HepG2 (cell line): ENCODE results near the gene TMEM219. TPM values are rescaled to one million over a fixed set of nuclear protein-coding genes. Genes with fewer than 3 reads are reported as not detected.

Source experiments
- ATAC-seq: fragments of 200-7000 bp; cut with Tn5 transposase; 3 replicates; pipeline ENCODE4 v1.9.1; 2020; ENCODE audit warnings: mild to moderate bottlenecking, moderate library complexity
- BruUV-seq: library from RNA; stranded (reverse); fragments of 400-500 nt; replicated peaks from 2 replicates; lab custom pipeline; 2021; lab: Mats Ljungman, UMichigan
- CTCF ChIA-PET: fragments of 300-600 bp; formaldehyde crosslinking; extraction: SDS; loops from one replicate; lab custom pipeline; 2021; ENCODE audit warnings: low total read pairs, inconsistent platforms, low intra/inter-chr PET ratio; lab: Yijun Ruan, JAX
- POLR2A ChIA-PET: fragments of 350-600 bp; sonication (Branson Sonifier 250); formaldehyde crosslinking; loops from one replicate; lab custom pipeline; 2020; ENCODE audit warnings: antibody characterized with exemption, inconsistent platforms; lab: Yijun Ruan, JAX
- DNase-seq: peaks from one replicate; pipeline ENCODE4 v3.0.0-alpha.2; 2015; ENCODE audit warnings: low spot score
- FAIRE-seq: peaks from 3 replicates; lab custom pipeline; 2011; peaks lifted over from hg19 to GRCh38; lab: Jason Lieb, UNC
- H2AFZ ChIP-seq: one replicate; pipeline ENCODE4 v1.6.1; 2011; ENCODE audit warnings: low read length, inconsistent platforms
- H3K27ac ChIP-seq: fragments of 300-600 bp; 3 replicates; pipeline ENCODE4 v1.8.0; 2011; ENCODE audit warnings: mixed run types, mild to moderate bottlenecking, mixed read lengths, low read length, inconsistent platforms; ENCODE audit not compliant: insufficient read depth; ENCODE audit errors: extremely low read length
- H3K27me3 ChIP-seq, 2 experiments: fragments of 200-600 bp in 1 of 2; 2 replicates in 1 of 2; 3 replicates in 1 of 2; pipeline versions ENCODE4 v1.6.0 to v1.8.0; 2011; ENCODE audit warnings: low read length in 2 of 2, mild to moderate bottlenecking in 2 of 2, moderate library complexity in 2 of 2, inconsistent platforms in 1 of 2; ENCODE audit not compliant: insufficient read depth in 2 of 2, control insufficient read depth in 1 of 2
- H3K36me3 ChIP-seq, 2 experiments: fragments of 200-600 bp in 1 of 2; replicated peaks in 1 of 2; 2 replicates in 1 of 2; 3 replicates in 1 of 2; pipeline versions ENCODE4 v1.5.1 to v1.8.0; 2011; ENCODE audit warnings: low read length in 2 of 2, inconsistent platforms in 1 of 2; ENCODE audit not compliant: insufficient read depth in 2 of 2, control insufficient read depth in 1 of 2
- H3K4me1 ChIP-seq: 2 replicates; pipeline ENCODE4 v1.5.1; 2012; ENCODE audit warnings: low read length, inconsistent platforms; ENCODE audit not compliant: insufficient read depth
- H3K4me2 ChIP-seq: 2 replicates; pipeline ENCODE4 v1.6.0; 2011; ENCODE audit warnings: low read depth, low read length, inconsistent platforms
- H3K4me3 ChIP-seq, 3 experiments: fragments of 200-600 bp in 1 of 3; sonication (generic), shearing (Covaris generic) in 1 of 3; replicated peaks in 1 of 3; 2 replicates each; pipeline ENCODE4 v1.5.1; 2011 to 2016; ENCODE audit warnings: low read length in 3 of 3, inconsistent platforms in 2 of 3, low read depth in 2 of 3, mild to moderate bottlenecking in 2 of 3, control low read depth in 1 of 3, mixed read lengths in 1 of 3; ENCODE audit not compliant: insufficient read depth in 1 of 3
- H3K79me2 ChIP-seq: one replicate; pipeline ENCODE4 v1.6.1; 2011; ENCODE audit warnings: low read length, inconsistent platforms; ENCODE audit not compliant: insufficient read depth
- H3K9ac ChIP-seq: 2 replicates; pipeline ENCODE4 v1.6.0; 2011; ENCODE audit warnings: mild to moderate bottlenecking, low read depth, low read length, inconsistent platforms; ENCODE audit not compliant: insufficient read depth
- H3K9me3 ChIP-seq: 2 replicates; pipeline ENCODE4 v1.5.1; 2012; ENCODE audit warnings: mild to moderate bottlenecking, low read length
- H4K20me1 ChIP-seq: 2 replicates; pipeline ENCODE4 v1.6.0; 2011; ENCODE audit warnings: inconsistent platforms, mild to moderate bottlenecking, low read length, moderate library complexity; ENCODE audit not compliant: insufficient read depth
- AGO2 ChIP-seq: fragments of 200-400 bp; formaldehyde crosslinking; optimal IDR thresholded peaks from 2 replicates; pipeline ENCODE3; 2017; ENCODE audit warnings: mild to moderate bottlenecking, low read depth, low read length, moderate library complexity
- ATF7 ChIP-seq, 2 experiments: fragments of 450-650 bp in 1 of 2; sonication (generic) in 1 of 2; formaldehyde crosslinking in 1 of 2; IDR thresholded peaks; 2 replicates each; pipeline versions ENCODE4 v1.4.0 to v1.6.1; 2016 to 2020; ENCODE audit warnings: antibody characterized with exemption in 1 of 2, mild to moderate bottlenecking in 1 of 2, missing genetic modification reagents in 1 of 2
- FOXC1 ChIP-seq: sonication (generic); formaldehyde crosslinking; IDR thresholded peaks from 2 replicates; pipeline ENCODE4 v1.8.0; 2022; ENCODE audit warnings: mild to moderate bottlenecking, missing genetic modification reagents, borderline replicate concordance
- HDAC1 ChIP-seq: sonication (generic); formaldehyde crosslinking; IDR thresholded peaks from 2 replicates; pipeline ENCODE4 v1.5.1; 2020; ENCODE audit warnings: mild to moderate bottlenecking, missing genetic modification reagents
- HNRNPK ChIP-seq: fragments of 200-400 bp; formaldehyde crosslinking; IDR thresholded peaks from 2 replicates; pipeline ENCODE4 v1.6.1; 2018; ENCODE audit warnings: low read length, low read depth, moderate library complexity, mild to moderate bottlenecking; ENCODE audit not compliant: poor library complexity, severe bottlenecking
- LCORL ChIP-seq, 2 experiments: fragments of 450-650 bp in 1 of 2; sonication (generic) in 1 of 2; formaldehyde crosslinking in 1 of 2; IDR thresholded peaks; 2 replicates each; pipeline versions ENCODE4 v1.5.0 to v1.6.1; 2017 to 2020; ENCODE audit warnings: antibody characterized with exemption in 1 of 2, missing genetic modification reagents in 1 of 2
- NONO ChIP-seq, 2 experiments: fragments of 450-650 bp in 1 of 2; sonication (generic) in 1 of 2; formaldehyde crosslinking in 1 of 2; IDR thresholded peaks in 1 of 2; conservative IDR thresholded peaks in 1 of 2; 2 replicates each; pipeline versions ENCODE4 v1.6.1 to v1.8.0; 2017 to 2022; ENCODE audit warnings: mild to moderate bottlenecking in 1 of 2, missing genetic modification reagents in 1 of 2, moderate library complexity in 1 of 2
- ZBTB7B ChIP-seq: sonication (generic); formaldehyde crosslinking; IDR thresholded peaks from 2 replicates; pipeline ENCODE4 v1.4.0; 2020; ENCODE audit warnings: missing genetic modification reagents
- ZMYM2 ChIP-seq: sonication (generic); formaldehyde crosslinking; IDR thresholded peaks from 2 replicates; pipeline ENCODE4 v1.8.0; 2022; ENCODE audit warnings: mild to moderate bottlenecking, missing genetic modification reagents
- ZNF460 ChIP-seq: sonication (generic); formaldehyde crosslinking; IDR thresholded peaks from 2 replicates; pipeline ENCODE4 v1.5.1; 2020; ENCODE audit warnings: missing genetic modification reagents, mild to moderate bottlenecking, borderline replicate concordance
- ZNF768 ChIP-seq: sonication (generic); formaldehyde crosslinking; IDR thresholded peaks from 2 replicates; pipeline ENCODE4 v1.4.0; 2020; ENCODE audit warnings: missing genetic modification reagents
- ZNF773 ChIP-seq: sonication (generic); formaldehyde crosslinking; IDR thresholded peaks from 2 replicates; pipeline ENCODE4 v1.4.0; 2020; ENCODE audit warnings: missing genetic modification reagents, borderline replicate concordance
- WGBS: methylation state at CpG from one replicate; pipeline ENCODE4 v1.1.6; 2017; ENCODE audit warnings: low lambda C conversion rate; 5-methylcytosine and 5-hydroxymethylcytosine counted together
- in situ Hi-C: cut with HindIII; loops from 2 replicates; pipeline ENCODE4 v1.10.0; 2017; ENCODE audit warnings: low pct_unique_long_range_greater_than_20kb; ENCODE audit not compliant: extremely low pct_ligation_motif_present
- intact Hi-C: fragments of 100-400 bp; cut with micrococcal nuclease; formaldehyde crosslinking; loops from one replicate; pipeline ENCODE4 v1.10.0; 2022; ENCODE audit not compliant: unreplicated experiment
- polyA plus RNA-seq, 8 experiments: library from polyadenylated mRNA; depleted of rRNA in 3 of 8; stranded (reverse) in 7 of 8; unstranded in 1 of 8; fragments of >200 nt; fragmentation: Illumina TruSeq in 4 of 8; extraction: Trizol in 4 of 8; gene quantifications; 2 replicates each; pipeline versions ENCODE4 v1.2.1 to v1.2.3, GENCODE V29; 2011 to 2016; ENCODE audit warnings: low read depth in 4 of 8, missing spikeins in 1 of 8, mixed read lengths in 1 of 8; ENCODE audit not compliant: insufficient read depth in 1 of 8
- total RNA-seq, 5 experiments: library from RNA; depleted of rRNA; stranded (reverse); fragments of >200 nt; fragmentation: Illumina TruSeq; extraction: Trizol; gene quantifications; 2 replicates each; pipeline ENCODE4 v1.2.3, GENCODE V29; 2016; ENCODE audit warnings: low read depth in 1 of 5
- TF ChIP-seq, protein P1 (sequence below): sonication (generic); formaldehyde crosslinking; IDR thresholded peaks from 2 replicates; pipeline ENCODE4 v1.4.0; 2020; ENCODE audit warnings: missing genetic modification reagents
- TF ChIP-seq, protein P2 (sequence below): sonication (generic); formaldehyde crosslinking; IDR thresholded peaks from 2 replicates; pipeline ENCODE4 v1.5.0; 2020; ENCODE audit warnings: missing genetic modification reagents, mild to moderate bottlenecking, borderline replicate concordance

The TMEM219 gene
- total and polyA plus RNA-seq, 2 of the 13 experiments (the other 11 are each of a cell fraction or from before 2014, with no cell fraction given), result 105 to 115 TPM

DNA sequence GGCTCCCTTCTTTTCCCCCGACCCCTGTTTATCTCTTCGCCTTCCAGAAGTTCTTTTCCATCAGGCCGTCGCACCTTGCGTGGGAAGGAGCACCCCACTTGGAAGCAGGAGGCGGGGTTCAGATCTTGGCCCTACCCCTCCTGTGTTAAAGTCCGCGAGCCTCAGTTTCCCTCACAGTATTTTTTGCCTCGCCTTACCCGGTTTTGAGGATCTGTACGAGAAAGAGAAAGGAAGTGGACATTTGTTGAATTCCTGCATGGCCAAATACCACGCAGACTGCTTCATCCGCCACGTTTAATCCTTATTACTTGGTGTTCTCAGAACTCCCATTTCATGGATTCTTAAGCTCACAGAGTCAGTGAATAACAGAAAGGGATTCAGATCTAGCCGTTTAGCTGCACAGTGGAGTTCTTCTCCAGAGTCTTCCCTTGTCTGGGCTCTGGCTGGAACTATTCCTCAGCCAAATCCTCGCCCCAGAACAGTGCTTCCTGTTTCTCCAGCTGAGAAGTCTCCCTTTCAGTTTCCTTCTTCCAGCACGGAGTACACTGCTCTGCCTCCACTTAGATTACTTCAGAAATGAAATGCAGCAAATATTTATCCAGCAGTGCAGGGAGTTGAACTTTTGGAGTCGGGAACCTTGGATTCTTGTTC is 590 bp downstream of the TMEM219 start (continued):
- TF ChIP-seq, protein P1, sequence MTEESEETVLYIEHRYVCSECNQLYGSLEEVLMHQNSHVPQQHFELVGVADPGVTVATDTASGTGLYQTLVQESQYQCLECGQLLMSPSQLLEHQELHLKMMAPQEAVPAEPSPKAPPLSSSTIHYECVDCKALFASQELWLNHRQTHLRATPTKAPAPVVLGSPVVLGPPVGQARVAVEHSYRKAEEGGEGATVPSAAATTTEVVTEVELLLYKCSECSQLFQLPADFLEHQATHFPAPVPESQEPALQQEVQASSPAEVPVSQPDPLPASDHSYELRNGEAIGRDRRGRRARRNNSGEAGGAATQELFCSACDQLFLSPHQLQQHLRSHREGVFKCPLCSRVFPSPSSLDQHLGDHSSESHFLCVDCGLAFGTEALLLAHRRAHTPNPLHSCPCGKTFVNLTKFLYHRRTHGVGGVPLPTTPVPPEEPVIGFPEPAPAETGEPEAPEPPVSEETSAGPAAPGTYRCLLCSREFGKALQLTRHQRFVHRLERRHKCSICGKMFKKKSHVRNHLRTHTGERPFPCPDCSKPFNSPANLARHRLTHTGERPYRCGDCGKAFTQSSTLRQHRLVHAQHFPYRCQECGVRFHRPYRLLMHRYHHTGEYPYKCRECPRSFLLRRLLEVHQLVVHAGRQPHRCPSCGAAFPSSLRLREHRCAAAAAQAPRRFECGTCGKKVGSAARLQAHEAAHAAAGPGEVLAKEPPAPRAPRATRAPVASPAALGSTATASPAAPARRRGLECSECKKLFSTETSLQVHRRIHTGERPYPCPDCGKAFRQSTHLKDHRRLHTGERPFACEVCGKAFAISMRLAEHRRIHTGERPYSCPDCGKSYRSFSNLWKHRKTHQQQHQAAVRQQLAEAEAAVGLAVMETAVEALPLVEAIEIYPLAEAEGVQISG, result 0 out of 2 replicates have a peak, but pooled peaks have one; percentile 0
- peak; percentile 67; the same call in 1 of the 2 replicates for TF ChIP-seq ZMYM2 (CRISPR knock-in tag)
- TF ChIP-seq, all 625 proteins: peak for 45

DNA sequence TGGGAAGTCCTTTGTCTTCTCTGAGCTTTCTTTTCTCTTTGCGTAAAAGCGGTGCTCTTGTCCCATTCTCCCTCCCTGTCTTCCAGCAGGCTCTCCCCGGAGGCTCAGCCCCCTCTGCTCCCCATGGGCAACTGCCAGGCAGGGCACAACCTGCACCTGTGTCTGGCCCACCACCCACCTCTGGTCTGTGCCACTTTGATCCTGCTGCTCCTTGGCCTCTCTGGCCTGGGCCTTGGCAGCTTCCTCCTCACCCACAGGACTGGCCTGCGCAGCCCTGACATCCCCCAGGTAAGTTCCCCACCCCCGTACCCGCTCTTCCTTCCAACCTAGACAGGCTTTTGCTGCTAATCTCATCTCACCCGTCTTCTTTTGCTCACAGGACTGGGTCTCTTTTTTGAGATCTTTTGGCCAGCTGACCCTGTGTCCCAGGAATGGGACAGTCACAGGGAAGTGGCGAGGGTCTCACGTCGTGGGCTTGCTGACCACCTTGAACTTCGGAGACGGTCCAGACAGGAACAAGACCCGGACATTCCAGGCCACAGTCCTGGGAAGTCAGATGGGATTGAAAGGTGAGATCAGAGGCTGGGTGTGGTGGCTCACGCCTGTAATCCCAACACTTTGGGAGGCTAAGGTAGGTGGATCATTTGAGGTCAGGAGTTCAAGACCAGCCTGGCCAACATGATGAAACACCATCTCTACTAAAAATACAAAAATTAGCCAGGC is 1.3 kb downstream of the TMEM219 start:
- H3K4me1 ChIP-seq, result peaks cover 56% of the 10 kb centered on the region
- FAIRE-seq (peak; percentile 47), DNase-seq (no peak), ATAC-seq (peak; percentile 18)
- no TSS peak for BruUV-seq
- peak overlapping the region; percentile 81 for H3K27ac ChIP-seq
- no peaks in the 10 kb centered on the region for H4K20me1 ChIP-seq
- no peaks in the 10 kb centered on the region for H3K79me2 ChIP-seq
- in situ Hi-C loops (loop anchor here (5.0 kb wide), 1 partner anchor 36 kb away; the partner anchor contains the start of gene KCTD13), intact Hi-C loops (loop anchor here (5.0 kb wide), 3 partner anchors 34 to 61 kb away; partner anchors contain the start of genes ASPHD1, HIRIP3, INO80E and KCTD13)
- ChIA-PET CTCF (no interaction called here), POLR2A (interaction anchor here (0.7 to 4.6 kb wide), 7 partner anchors 10 to 147 kb away, joined by 3 to 47 read pairs (median 4); partner anchors contain the start of genes ASPHD1, KCTD13, PAGR1 and TAOK2)
- peak overlapping the region; percentile 97 for H3K4me2 ChIP-seq
- no peak overlapping the region for H2AFZ ChIP-seq
- H3K27me3 ChIP-seq, result no peaks in the 10 kb centered on the region; a peak in 1 of 5 replicates
- H3K9ac ChIP-seq, result peak overlapping the region; percentile 80
- H3K9me3 ChIP-seq, result no peaks in the 10 kb centered on the region
- peak overlapping the region; percentile 65 to 87 (median 80); a peak in 5 of 6 replicates for H3K4me3 ChIP-seq
- WGBS, result 79% methylated on average over 14 of the region's 14 CpGs
- peaks cover 3 to 4% of the 10 kb centered on the region in 2 experiments; a peak in 4 of 5 replicates for H3K36me3 ChIP-seq
- TF ChIP-seq LCORL (IDR thresholded peaks at IDR 0.05), result no peak
- peak; percentile 19; the same call in 1 of the 2 replicates for TF ChIP-seq LCORL (CRISPR knock-in tag; IDR thresholded peaks at IDR 0.05)
- peak; percentile 46 for TF ChIP-seq AGO2
- peak; percentile 38; the same call in 1 of the 2 replicates for TF ChIP-seq HDAC1 (CRISPR knock-in tag)
- 0 out of 2 replicates have a peak, but pooled peaks have one; percentile 6 for TF ChIP-seq ZBTB7B (CRISPR knock-in tag)
- peak; percentile 91 for TF ChIP-seq ZNF460 (CRISPR knock-in tag)
- peak; percentile 96 for TF ChIP-seq ZNF768 (CRISPR knock-in tag)
- TF ChIP-seq HNRNPK, result no peak
- 0 out of 2 replicates have a peak, but pooled peaks have one; percentile 23 for TF ChIP-seq FOXC1 (CRISPR knock-in tag)
- TF ChIP-seq, protein P2, sequence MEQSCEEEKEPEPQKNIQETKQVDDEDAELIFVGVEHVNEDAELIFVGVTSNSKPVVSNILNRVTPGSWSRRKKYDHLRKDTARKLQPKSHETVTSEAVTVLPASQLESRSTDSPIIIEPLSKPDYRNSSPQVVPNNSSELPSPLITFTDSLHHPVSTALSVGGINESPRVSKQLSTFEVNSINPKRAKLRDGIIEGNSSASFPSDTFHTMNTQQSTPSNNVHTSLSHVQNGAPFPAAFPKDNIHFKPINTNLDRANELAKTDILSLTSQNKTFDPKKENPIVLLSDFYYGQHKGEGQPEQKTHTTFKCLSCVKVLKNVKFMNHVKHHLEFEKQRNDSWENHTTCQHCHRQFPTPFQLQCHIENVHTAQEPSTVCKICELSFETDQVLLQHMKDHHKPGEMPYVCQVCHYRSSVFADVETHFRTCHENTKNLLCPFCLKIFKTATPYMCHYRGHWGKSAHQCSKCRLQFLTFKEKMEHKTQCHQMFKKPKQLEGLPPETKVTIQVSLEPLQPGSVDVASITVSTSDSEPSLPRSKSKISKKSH (CRISPR knock-in tag), result 0 out of 2 replicates have a peak, but pooled peaks have one; percentile 53
- TF ChIP-seq ZNF773 (CRISPR knock-in tag), result 0 out of 2 replicates have a peak, but pooled peaks have one; percentile 57
- TF ChIP-seq ATF7 (IDR thresholded peaks at IDR 0.05), result no peak
- no peak for TF ChIP-seq ATF7 (CRISPR knock-in tag; IDR thresholded peaks at IDR 0.05)
- TF ChIP-seq NONO (IDR thresholded peaks at IDR 0.05), result no peak
- peak; percentile 49; the same call in 1 of the 2 replicates for TF ChIP-seq NONO (CRISPR knock-in tag; conservative IDR thresholded peaks at IDR 0.05)
